ENCODE measurements around the gene ARMC2. TPM values are rescaled to one million over a fixed set of nuclear protein-coding genes. Genes with fewer than 3 reads are reported as not detected.

Gene ARMC2
- total RNA-seq, 1 experiment from 2014 or later: 12.6 TPM

GRCh38 chr6:109009962-109010704 is 161.9 kb downstream of the ARMC2 start:
- Histone ChIP-seq H3K9me3 (ENCODE audit: low read depth, low read length, poor library complexity, severe bottlenecking) (no peaks in the 10 kb centered on the region), H3K36me3 (ENCODE audit: insufficient read depth, low read length, poor library complexity, severe bottlenecking) (no peaks in the 10 kb centered on the region), H3K27ac (ENCODE audit: low read depth, low read length, poor library complexity, severe bottlenecking) (no peak overlapping the region), H3K4me1 (ENCODE audit: insufficient read depth, low read length, poor library complexity, severe bottlenecking) (no peaks in the 10 kb centered on the region), H3K27me3 (replicated peaks; ENCODE audit: insufficient read depth, low read depth, low read length, poor library complexity) (no peaks in the 10 kb centered on the region), H3K4me3 (ENCODE audit: low read depth, low read length, poor library complexity, severe bottlenecking) (peak overlapping the region; percentile 70)
- no peak for DNase-seq (ENCODE audit: low spot score)
- BruUV-seq (replicated peaks): no TSS peak
- intact Hi-C loops (cut with micrococcal nuclease; ENCODE audit: unreplicated experiment): no loop called here
- ChIA-PET CTCF (no interaction called here), POLR2A (ENCODE audit: low non-redundant PET) (no interaction called here)
- no peak for TF ChIP-seq CTCF (conservative IDR thresholded peaks at IDR 0.05; ENCODE audit: low read depth, low read length)
- no peak for TF ChIP-seq EZH2 (IDR thresholded peaks at IDR 0.05; ENCODE audit: borderline replicate concordance, low read depth, low read length, poor library complexity, severe bottlenecking)

GRCh38 chr6:109010705-109011102 is 162.5 kb downstream of the ARMC2 start:
- TF ChIP-seq CTCF (conservative IDR thresholded peaks at IDR 0.05; ENCODE audit: low read depth, low read length) (no peak), EZH2 (IDR thresholded peaks at IDR 0.05; ENCODE audit: borderline replicate concordance, low read depth, low read length, poor library complexity, severe bottlenecking) (no peak)
- intact Hi-C loops (cut with micrococcal nuclease; ENCODE audit: unreplicated experiment): no loop called here
- Histone ChIP-seq H3K27ac (ENCODE audit: low read depth, low read length, poor library complexity, severe bottlenecking) (no peak overlapping the region), H3K4me3 (ENCODE audit: low read depth, low read length, poor library complexity, severe bottlenecking) (no peak overlapping the region), H3K36me3 (ENCODE audit: insufficient read depth, low read length, poor library complexity, severe bottlenecking) (no peaks in the 10 kb centered on the region), H3K27me3 (replicated peaks; ENCODE audit: insufficient read depth, low read depth, low read length, poor library complexity) (no peaks in the 10 kb centered on the region), H3K9me3 (ENCODE audit: low read depth, low read length, poor library complexity, severe bottlenecking) (no peaks in the 10 kb centered on the region), H3K4me1 (ENCODE audit: insufficient read depth, low read length, poor library complexity, severe bottlenecking) (no peaks in the 10 kb centered on the region)
- DNase-seq (ENCODE audit: low spot score): no peak
- POLR2A ChIA-PET (ENCODE audit: low non-redundant PET): no interaction called here
- CTCF ChIA-PET: interaction anchor here (0.6 kb wide), 1 partner anchor 452 kb away, joined by 4 read pairs; no protein-coding TSS in a partner anchor
- BruUV-seq (replicated peaks): no TSS peak

GRCh38 chr6:109013656-109014305 is 165.6 kb downstream of the ARMC2 start:
- no peaks in the 10 kb centered on the region for H3K36me3 ChIP-seq (ENCODE audit: insufficient read depth, low read length, poor library complexity, severe bottlenecking)
- BruUV-seq (replicated peaks): no TSS peak
- ChIA-PET POLR2A (ENCODE audit: low non-redundant PET) (no interaction called here), CTCF (no interaction called here)
- intact Hi-C loops (cut with micrococcal nuclease; ENCODE audit: unreplicated experiment): no loop called here
- TF ChIP-seq CTCF (conservative IDR thresholded peaks at IDR 0.05; ENCODE audit: low read depth, low read length): no peak
- no peak overlapping the region for H3K4me3 ChIP-seq (ENCODE audit: low read depth, low read length, poor library complexity, severe bottlenecking)
- no peaks in the 10 kb centered on the region for H3K9me3 ChIP-seq (ENCODE audit: low read depth, low read length, poor library complexity, severe bottlenecking)
- H3K27ac ChIP-seq (ENCODE audit: low read depth, low read length, poor library complexity, severe bottlenecking): no peak overlapping the region
- H3K4me1 ChIP-seq (ENCODE audit: insufficient read depth, low read length, poor library complexity, severe bottlenecking): no peaks in the 10 kb centered on the region
- no peaks in the 10 kb centered on the region for H3K27me3 ChIP-seq (replicated peaks; ENCODE audit: insufficient read depth, low read depth, low read length, poor library complexity)
- no peak for DNase-seq (ENCODE audit: low spot score)
